Right atrium auricular region (tissue), 2 donors: ENCODE data around the gene TXNL4A. TPM values are rescaled to one million over a fixed set of nuclear protein-coding genes. Genes with fewer than 3 reads are reported as not detected.
"Not testable (repeated sequence)": the region's sequence is repeated elsewhere in the genome, so short reads cannot be mapped to it uniquely, and the experiment has no call there.

ENCODE experiments used
- DNase-seq: peaks from one replicate; pipeline ENCODE4 v3.0.0-alpha.2; 2019; ENCODE audit warnings: low spot score
- H3K27ac ChIP-seq, 2 donors: fragments of 200-600 bp; sonication (generic); 1 replicate in 1 of 2; 2 replicates in 1 of 2; pipeline ENCODE4 v1.5.1; 2016 to 2019
- H3K27me3 ChIP-seq, 2 donors: fragments of 200-600 bp; sonication (generic); one replicate each; pipeline versions ENCODE4 v1.5.1 to v1.6.0; 2017 to 2019
- H3K36me3 ChIP-seq: fragments of 200-600 bp; sonication (generic); one replicate; pipeline ENCODE4 v1.5.1; 2016
- H3K4me1 ChIP-seq, 2 donors: fragments of 200-600 bp; sonication (generic); one replicate each; pipeline versions ENCODE4 v1.5.1 to v1.6.0; 2017 to 2019
- H3K4me3 ChIP-seq, 2 donors: fragments of 200-600 bp; sonication (generic); 1 replicate in 1 of 2; 2 replicates in 1 of 2; pipeline ENCODE4 v1.5.1; 2017 to 2019; ENCODE audit warnings: mild to moderate bottlenecking in 1 of 2, moderate library complexity in 1 of 2
- H3K9me3 ChIP-seq, 2 donors: fragments of 200-600 bp; sonication (generic); one replicate each; pipeline ENCODE4 v1.5.1; 2019
- CTCF ChIP-seq, 2 donors: fragments of 200-600 bp; sonication (generic); IDR thresholded peaks; one replicate each; pipeline ENCODE4 v1.5.1; 2019; ENCODE audit warnings: antibody characterized with exemption in 2 of 2
- total RNA-seq, 2 donors: library from RNA; depleted of rRNA; stranded (reverse); fragments of >200 nt; gene quantifications; one replicate each; pipeline ENCODE4 v1.1.0, GENCODE V29; 2016

The TXNL4A gene
- total RNA-seq, 2 donors from 2014 or later: 20.8 to 37.5 TPM

GRCh38 chr18:80033181-80034067, 45.1 kb upstream of the TXNL4A start:
- TF ChIP-seq CTCF (IDR thresholded peaks at IDR 0.05): no peak
- DNase-seq: peak; percentile 86
- peaks cover 0 to 16% of the 10 kb centered on the region in 2 donors for H3K4me1 ChIP-seq
- H3K9me3 ChIP-seq: peaks cover 0 to 4% of the 10 kb centered on the region in 2 donors
- H3K36me3 ChIP-seq: no peaks in the 10 kb centered on the region
- peak overlapping the region; percentile 47 to 75 for H3K4me3 ChIP-seq
- H3K27ac ChIP-seq: peak overlapping the region; percentile 85 to 87
- H3K27me3 ChIP-seq: no peaks in the 10 kb centered on the region

DNA sequence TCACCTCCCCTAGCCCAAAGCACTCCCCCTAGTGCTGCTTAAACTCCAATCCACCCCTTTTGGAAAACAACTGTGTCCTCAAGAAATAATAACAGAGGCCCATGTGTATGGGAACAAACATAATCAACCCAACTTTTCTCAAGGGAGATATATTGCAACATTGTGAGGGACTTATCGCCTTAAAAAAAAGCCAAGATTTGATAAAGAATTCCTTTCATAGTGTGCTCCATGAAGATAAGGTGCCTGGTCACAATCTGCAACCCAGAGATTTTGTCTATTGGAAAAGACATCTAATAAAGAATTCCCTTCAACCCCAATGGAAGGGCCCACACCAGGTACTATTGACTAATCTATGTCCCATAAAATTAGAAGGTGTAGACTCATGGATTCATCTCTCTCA, 41.3 kb upstream of the TXNL4A start:
- Histone ChIP-seq H3K4me1 (peaks cover 0 to 7% of the 10 kb centered on the region in 2 donors), H3K27me3 (no peaks in the 10 kb centered on the region), H3K9me3 (peaks cover 8 to 31% of the 10 kb centered on the region in 2 donors), H3K4me3 (no peak overlapping the region), H3K36me3 (no peaks in the 10 kb centered on the region), H3K27ac (no peak overlapping the region)
- TF ChIP-seq CTCF (IDR thresholded peaks at IDR 0.05): no peak
- DNase-seq: no peak

- DNase-seq, H3K27me3 ChIP-seq: not testable (repeated sequence)
- H3K9me3 ChIP-seq: peaks cover 21 to 51% of the 10 kb centered on the region in 2 donors
Measured at GRCh38 chr18:80027719-80028118, 39.4 kb upstream of the TXNL4A start.

GRCh38 chr18:80026363-80026762, 38.0 kb upstream of the TXNL4A start:
- TF ChIP-seq CTCF (IDR thresholded peaks at IDR 0.05): no peak
- Histone ChIP-seq H3K4me1 (no peaks in the 10 kb centered on the region), H3K27me3 (no peaks in the 10 kb centered on the region), H3K4me3 (no peak overlapping the region), H3K27ac (no peak overlapping the region), H3K9me3 (peaks cover 34 to 64% of the 10 kb centered on the region in 2 donors), H3K36me3 (no peaks in the 10 kb centered on the region)
- DNase-seq: no peak

More at GRCh38 chr18:80027719-80028118, 39.4 kb upstream of the TXNL4A start:
- not testable (repeated sequence) for H3K4me3 ChIP-seq, H3K4me1 ChIP-seq, H3K27ac ChIP-seq, H3K36me3 ChIP-seq

GRCh38 chr18:80023173-80023572, 34.8 kb upstream of the TXNL4A start:
- Histone ChIP-seq H3K36me3 (no peaks in the 10 kb centered on the region), H3K9me3 (peaks cover 36 to 88% of the 10 kb centered on the region in 2 donors), H3K4me1 (no peaks in the 10 kb centered on the region), H3K27me3 (no peaks in the 10 kb centered on the region), H3K4me3 (no peak overlapping the region), H3K27ac (no peak overlapping the region)
- DNase-seq: no peak
- TF ChIP-seq CTCF (IDR thresholded peaks at IDR 0.05): peak in 1 of 2 donors; percentile 28

- Histone ChIP-seq H3K27me3 (no peaks in the 10 kb centered on the region), H3K9me3 (peaks cover 36 to 88% of the 10 kb centered on the region in 2 donors), H3K36me3 (no peaks in the 10 kb centered on the region), H3K27ac (no peak overlapping the region), H3K4me3 (no peak overlapping the region), H3K4me1 (no peaks in the 10 kb centered on the region)
- no peak for TF ChIP-seq CTCF (IDR thresholded peaks at IDR 0.05)
- no peak for DNase-seq
Measured at GRCh38 chr18:80022613-80023012, 34.2 kb upstream of the TXNL4A start.
